H9 (cell line): Measurements from ENCODE around the gene F11R. TPM values are rescaled to one million over a fixed set of nuclear protein-coding genes. Genes with fewer than 3 reads are reported as not detected.
A peak's percentile ranks its signal among the peaks of the same experiment; 100 is the strongest.

Experiments
- DNase-seq: peaks from one replicate; pipeline ENCODE4 v3.0.0-alpha.2; 2017
- H2AFZ ChIP-seq: one replicate; pipeline ENCODE4 v1.6.1; 2013; ENCODE audit warnings: mild to moderate bottlenecking, low read length, control low read depth, moderate library complexity
- H2AK5ac ChIP-seq: 2 replicates; pipeline ENCODE4 v1.6.1; 2013; ENCODE audit warnings: low read length, control low read depth, mixed read lengths; ENCODE audit not compliant: insufficient read length
- H2BK120ac ChIP-seq: one replicate; pipeline ENCODE4 v1.6.1; 2013; ENCODE audit warnings: low read depth, mild to moderate bottlenecking, low read length, control low read depth, inconsistent platforms; ENCODE audit not compliant: poor library complexity, severe bottlenecking
- H2BK12ac ChIP-seq: 2 replicates; pipeline ENCODE4 v1.6.1; 2013; ENCODE audit warnings: low read length, control low read depth, mixed read lengths, low read depth; ENCODE audit not compliant: insufficient read length
- H2BK15ac ChIP-seq: 2 replicates; pipeline ENCODE4 v1.6.1; 2013; ENCODE audit warnings: low read depth, low read length, control low read depth
- H2BK20ac ChIP-seq: one replicate; pipeline ENCODE4 v1.6.1; 2013; ENCODE audit warnings: low read depth, mild to moderate bottlenecking, low read length, control low read depth, inconsistent platforms; ENCODE audit not compliant: poor library complexity, severe bottlenecking
- H2BK5ac ChIP-seq: 2 replicates; pipeline ENCODE4 v1.6.1; 2013; ENCODE audit warnings: low read length, control low read depth, mixed read lengths; ENCODE audit not compliant: insufficient read length
- H3K14ac ChIP-seq: 2 replicates; pipeline ENCODE4 v1.6.1; 2013; ENCODE audit warnings: low read length, control low read depth; ENCODE audit not compliant: insufficient read depth
- H3K18ac ChIP-seq: 2 replicates; pipeline ENCODE4 v1.6.1; 2013; ENCODE audit warnings: low read depth, mild to moderate bottlenecking, mixed read lengths, low read length, control low read depth; ENCODE audit not compliant: insufficient read length
- H3K23ac ChIP-seq: 2 replicates; pipeline ENCODE4 v1.6.1; 2013; ENCODE audit warnings: low read length, control low read depth, mixed read lengths, low read depth; ENCODE audit not compliant: insufficient read length
- H3K23me2 ChIP-seq: 2 replicates; pipeline ENCODE4 v1.6.1; 2013; ENCODE audit warnings: low read depth, mild to moderate bottlenecking, mixed read lengths, low read length, control low read depth; ENCODE audit not compliant: insufficient read length, poor library complexity, severe bottlenecking
- H3K27ac ChIP-seq: 2 replicates; pipeline ENCODE4 v1.5.1; 2013; ENCODE audit warnings: low read length, control low read depth, mixed read lengths, low read depth; ENCODE audit not compliant: insufficient read length
- H3K27me3 ChIP-seq: 2 replicates; pipeline ENCODE4 v1.6.1; 2013; ENCODE audit warnings: low read length, control low read depth, inconsistent platforms; ENCODE audit not compliant: insufficient read depth
- H3K4ac ChIP-seq: 2 replicates; pipeline ENCODE4 v1.6.1; 2013; ENCODE audit warnings: low read depth, mild to moderate bottlenecking, control low read depth, inconsistent platforms, low read length, moderate library complexity
- H3K4me1 ChIP-seq: 2 replicates; pipeline ENCODE4 v1.6.1; 2013; ENCODE audit warnings: low read length, control low read depth, inconsistent platforms; ENCODE audit not compliant: insufficient read depth
- H3K4me2 ChIP-seq: 2 replicates; pipeline ENCODE4 v1.6.1; 2013; ENCODE audit warnings: low read length, control low read depth, mixed read lengths; ENCODE audit not compliant: insufficient read length, insufficient read depth
- H3K56ac ChIP-seq: 2 replicates; pipeline ENCODE4 v1.6.1; 2013; ENCODE audit warnings: low read depth, mild to moderate bottlenecking, mixed read lengths, low read length, control low read depth; ENCODE audit not compliant: insufficient read length
- H3K79me1 ChIP-seq: 2 replicates; pipeline ENCODE4 v1.6.1; 2013; ENCODE audit warnings: low read depth, mild to moderate bottlenecking, moderate library complexity, low read length, control low read depth, inconsistent platforms; ENCODE audit not compliant: insufficient read depth, poor library complexity, severe bottlenecking
- H3K79me2 ChIP-seq: 2 replicates; pipeline ENCODE4 v1.6.1; 2013; ENCODE audit warnings: low read length, control low read depth, inconsistent platforms; ENCODE audit not compliant: insufficient read depth
- H3K9ac ChIP-seq: 2 replicates; pipeline ENCODE4 v1.6.1; 2013; ENCODE audit warnings: low read length, control low read depth, mixed read lengths; ENCODE audit not compliant: insufficient read length; ENCODE audit errors: extremely low read depth
- H3K9me3 ChIP-seq: one replicate; pipeline ENCODE4 v1.6.1; 2013; ENCODE audit warnings: low read depth, low read length, inconsistent platforms; ENCODE audit not compliant: control insufficient read depth
- H3T11ph ChIP-seq: one replicate; pipeline ENCODE4 v1.6.1; 2013; ENCODE audit warnings: mild to moderate bottlenecking, low read length, control low read depth, inconsistent platforms
- H4K20me1 ChIP-seq: one replicate; pipeline ENCODE4 v1.6.1; 2013; ENCODE audit not compliant: control insufficient read depth, insufficient read length, insufficient read depth
- H4K5ac ChIP-seq: 2 replicates; pipeline ENCODE4 v1.6.1; 2013; ENCODE audit warnings: low read depth, mild to moderate bottlenecking, mixed read lengths, low read length, control low read depth; ENCODE audit not compliant: insufficient read length
- H4K8ac ChIP-seq: replicated peaks from 2 replicates; pipeline ENCODE4 v1.6.1; 2013; ENCODE audit warnings: low read length, control low read depth, mixed read lengths, low read depth; ENCODE audit not compliant: insufficient read length
- H4K91ac ChIP-seq: 2 replicates; pipeline ENCODE4 v1.6.1; 2013; ENCODE audit warnings: low read depth, mild to moderate bottlenecking, moderate library complexity, mixed read lengths, low read length, control low read depth; ENCODE audit not compliant: insufficient read length
- H3K27ac Mint-ChIP-seq, 3 experiments: 2 replicates in 2 of 3; 3 replicates in 1 of 3; pipeline ENCODE4 v1.8.0; 2020 to 2021; ENCODE audit warnings: mixed read lengths in 3 of 3, mild to moderate bottlenecking in 1 of 3, moderate library complexity in 1 of 3
- H3K27me3 Mint-ChIP-seq: 2 replicates; pipeline ENCODE4 v1.8.0; 2021; ENCODE audit warnings: low read depth, mild to moderate bottlenecking, moderate library complexity, mixed read lengths
- H3K36me3 Mint-ChIP-seq, 3 experiments: 2 replicates in 2 of 3; 3 replicates in 1 of 3; pipeline ENCODE4 v1.8.0; 2020 to 2021; ENCODE audit warnings: low read depth in 3 of 3, mixed read lengths in 3 of 3; ENCODE audit not compliant: insufficient read depth in 1 of 3
- H3K4me1 Mint-ChIP-seq, 2 experiments: 2 replicates each; pipeline ENCODE4 v1.8.0; 2020; ENCODE audit warnings: mixed read lengths in 2 of 2
- H3K4me3 Mint-ChIP-seq, 2 experiments: 2 replicates in 1 of 2; 3 replicates in 1 of 2; pipeline ENCODE4 v1.8.0; 2020 to 2021; ENCODE audit warnings: mild to moderate bottlenecking in 2 of 2, mixed read lengths in 2 of 2, moderate library complexity in 1 of 2
- H3K9me3 Mint-ChIP-seq, 2 experiments: 2 replicates in 1 of 2; 3 replicates in 1 of 2; pipeline ENCODE4 v1.8.0; 2020; ENCODE audit warnings: mild to moderate bottlenecking in 2 of 2, mixed read lengths in 2 of 2, moderate library complexity in 1 of 2
- WGBS: extraction: QIAGEN DNeasy Blood & Tissue Kit; methylation state at CpG from one replicate; pipeline ENCODE4 v1.1.7; 2013; ENCODE audit warnings: missing lambda C conversion rate, low lambda C conversion rate, mixed read lengths; ENCODE audit not compliant: insufficient read length; ENCODE audit errors: extremely low coverage; 5-methylcytosine and 5-hydroxymethylcytosine counted together
- total RNA-seq: library from RNA; stranded (reverse); gene quantifications from 2 replicates; pipeline ENCODE4 v1.2.1, GENCODE V29; 2021
- TF ChIP-seq, protein P1 (sequence below): fragments of 200-600 bp; sonication (generic); conservative IDR thresholded peaks from 3 replicates; pipeline ENCODE4 v1.8.0; 2021; ENCODE audit warnings: antibody characterized with exemption, mild to moderate bottlenecking

The F11R gene
- total RNA-seq, 1 experiment from 2014 or later = 174 TPM

DNA sequence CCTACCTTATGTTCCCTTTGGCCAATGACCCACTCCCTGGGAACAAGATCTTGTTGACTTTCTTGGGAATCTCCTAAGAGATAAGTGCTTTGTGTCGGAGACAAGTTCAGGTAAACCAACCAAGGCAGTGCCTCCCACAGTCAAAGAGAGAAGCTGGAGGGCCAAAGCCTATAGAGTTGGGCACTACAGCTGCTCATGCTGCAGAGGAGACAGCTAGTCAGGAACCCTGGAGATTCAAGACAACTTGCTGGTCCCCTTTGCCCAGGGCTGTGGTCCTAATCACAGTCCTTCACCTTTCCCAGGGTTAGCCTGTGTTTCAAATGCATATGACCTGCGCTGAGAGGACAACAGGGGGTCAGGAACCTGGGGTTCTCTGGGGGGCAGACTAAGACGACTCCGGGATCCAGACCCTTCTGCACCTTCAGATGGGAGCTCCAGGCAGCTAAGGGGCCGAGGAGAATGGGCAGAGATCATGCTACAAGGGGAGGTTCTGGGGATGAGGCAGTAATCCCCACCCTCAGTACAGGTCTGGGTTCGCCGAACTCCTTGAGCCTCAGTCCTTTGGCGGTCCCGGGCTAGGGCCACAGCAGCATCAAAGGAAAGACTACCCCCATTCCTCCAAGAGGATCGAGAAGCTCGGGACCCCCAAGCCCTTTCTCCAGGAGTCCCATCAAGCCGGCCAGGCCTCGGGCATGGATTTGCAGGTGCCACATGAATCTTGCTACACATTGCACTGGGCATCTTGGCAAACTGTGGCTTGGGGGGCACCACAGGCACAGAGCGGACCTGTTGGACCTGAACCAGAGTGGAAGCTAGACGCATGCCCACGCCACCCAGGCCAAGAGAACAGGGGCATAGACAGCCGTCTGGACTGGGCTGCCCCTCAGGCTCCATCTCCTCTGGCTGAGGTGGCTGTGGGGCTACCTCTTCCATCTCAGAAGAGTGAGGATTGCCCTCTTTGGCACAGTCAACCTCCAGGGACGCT lies 26.8 kb upstream of the F11R start:
- WGBS = no CpG with 5 or more reads among the region's 18 CpGs
- Histone ChIP-seq H3K27me3 (no peaks in the 10 kb centered on the region; the same call in 1 of the 2 replicates), H3K27ac (no peak overlapping the region), H3K4me2 (no peak overlapping the region), H2BK12ac (no peak overlapping the region), H2BK15ac (no peak overlapping the region), H4K20me1 (no peaks in the 10 kb centered on the region), H2BK20ac (no peak overlapping the region), H3K9me3 (no peaks in the 10 kb centered on the region), H4K5ac (no peak overlapping the region), H3K79me2 (peaks cover 3% of the 10 kb centered on the region; the same call in 1 of the 2 replicates), H2BK120ac (no peak overlapping the region), H3K4ac (no peak overlapping the region), H3T11ph (no peak overlapping the region), H2AFZ (no peak overlapping the region), H2AK5ac (no peak overlapping the region), H3K56ac (no peak overlapping the region), H3K23ac (no peak overlapping the region), H4K8ac (no peak overlapping the region), H3K18ac (no peak overlapping the region), H3K9ac (no peak overlapping the region), H3K14ac (no peak overlapping the region), H3K4me1 (no peaks in the 10 kb centered on the region; the same call in 1 of the 2 replicates), H3K79me1 (no peaks in the 10 kb centered on the region), H2BK5ac (no peak overlapping the region), H3K23me2 (peaks cover 8% of the 10 kb centered on the region), H4K91ac (no peak overlapping the region)
- Mint-ChIP-seq H3K27ac (no peak overlapping the region), H3K36me3 (peaks cover 8 to 19% (median 13%) of the 10 kb centered on the region in 3 experiments), H3K9me3 (peaks cover 12% of the 10 kb centered on the region in 2 experiments), H3K4me3 (peak overlapping the region in 1 of 2 experiments; percentile 53; a peak in 2 of 5 replicates), H3K4me1 (peaks cover 15% of the 10 kb centered on the region in 2 experiments), H3K27me3 (peaks cover 40% of the 10 kb centered on the region)
- TF ChIP-seq, protein P1, sequence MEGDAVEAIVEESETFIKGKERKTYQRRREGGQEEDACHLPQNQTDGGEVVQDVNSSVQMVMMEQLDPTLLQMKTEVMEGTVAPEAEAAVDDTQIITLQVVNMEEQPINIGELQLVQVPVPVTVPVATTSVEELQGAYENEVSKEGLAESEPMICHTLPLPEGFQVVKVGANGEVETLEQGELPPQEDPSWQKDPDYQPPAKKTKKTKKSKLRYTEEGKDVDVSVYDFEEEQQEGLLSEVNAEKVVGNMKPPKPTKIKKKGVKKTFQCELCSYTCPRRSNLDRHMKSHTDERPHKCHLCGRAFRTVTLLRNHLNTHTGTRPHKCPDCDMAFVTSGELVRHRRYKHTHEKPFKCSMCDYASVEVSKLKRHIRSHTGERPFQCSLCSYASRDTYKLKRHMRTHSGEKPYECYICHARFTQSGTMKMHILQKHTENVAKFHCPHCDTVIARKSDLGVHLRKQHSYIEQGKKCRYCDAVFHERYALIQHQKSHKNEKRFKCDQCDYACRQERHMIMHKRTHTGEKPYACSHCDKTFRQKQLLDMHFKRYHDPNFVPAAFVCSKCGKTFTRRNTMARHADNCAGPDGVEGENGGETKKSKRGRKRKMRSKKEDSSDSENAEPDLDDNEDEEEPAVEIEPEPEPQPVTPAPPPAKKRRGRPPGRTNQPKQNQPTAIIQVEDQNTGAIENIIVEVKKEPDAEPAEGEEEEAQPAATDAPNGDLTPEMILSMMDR = no peak
- no peak for DNase-seq
